ENCODE data around the gene PATJ. TPM values are rescaled to one million over a fixed set of nuclear protein-coding genes. Genes with fewer than 3 reads are reported as not detected.
"Not testable (repeated sequence)": the region's sequence is repeated elsewhere in the genome, so short reads cannot be mapped to it uniquely, and the experiment has no call there.

PATJ gene
- total and polyA plus RNA-seq, 8 donors, result 14.8 to 45.4 (median 27.9) TPM

- intact Hi-C loops (cut with DNase I), result loop anchor here in 2 of 3 donors (2.0 to 10.0 kb wide), 2 partner anchors 228 to 230 kb away; no protein-coding TSS in a partner anchor
- Histone ChIP-seq H3K27me3 (no peaks in the 10 kb centered on the region), H3K9me3 (no peaks in the 10 kb centered on the region), H3K36me3 (no peaks in the 10 kb centered on the region), H3K4me3 (no peak overlapping the region), H3K4me1 (no peaks in the 10 kb centered on the region), H3K27ac (no peak overlapping the region)
- WGBS, 2 donors, result 88 to 93% methylated on average over 14 of the region's 14 CpGs
- FAIRE-seq, result no peak
- no peak for DNase-seq
- no peak for ATAC-seq
- TF ChIP-seq CTCF (IDR thresholded peaks at IDR 0.05), result no peak
Observed at GRCh38 chr1:62176597-62177312, 434.5 kb downstream of the PATJ start.

GRCh38 chr1:62177621-62178020 is 435.3 kb downstream of the PATJ start:
- no peaks in the 10 kb centered on the region for H3K4me1 ChIP-seq
- no peak for FAIRE-seq
- no peak for DNase-seq
- H3K27me3 ChIP-seq, result no peaks in the 10 kb centered on the region
- WGBS, 2 donors, result 66 to 85% methylated on average over 1 of the region's 1 CpG
- intact Hi-C loops (cut with DNase I), result loop anchor here in 2 of 3 donors (2.0 to 10.0 kb wide), 2 partner anchors 227 to 229 kb away; no protein-coding TSS in a partner anchor
- no peak for TF ChIP-seq CTCF (IDR thresholded peaks at IDR 0.05)
- no peaks in the 10 kb centered on the region for H3K9me3 ChIP-seq
- no peak overlapping the region for H3K4me3 ChIP-seq
- no peak for ATAC-seq
- no peaks in the 10 kb centered on the region for H3K36me3 ChIP-seq
- H3K27ac ChIP-seq, result no peak overlapping the region

GRCh38 chr1:62178372-62178771 is 436.1 kb downstream of the PATJ start:
- Histone ChIP-seq H3K4me3 (no peak overlapping the region), H3K9me3 (no peaks in the 10 kb centered on the region), H3K27ac (no peak overlapping the region), H3K4me1 (no peaks in the 10 kb centered on the region), H3K36me3 (no peaks in the 10 kb centered on the region), H3K27me3 (no peaks in the 10 kb centered on the region)
- ATAC-seq (no peak), FAIRE-seq (no peak), DNase-seq (no peak)
- WGBS, 2 donors, result 94 to 97% methylated on average over 7 of the region's 7 CpGs
- TF ChIP-seq CTCF (IDR thresholded peaks at IDR 0.05), result no peak
- intact Hi-C loops (cut with DNase I), result loop anchor here in 1 of 3 donors (10.0 kb wide), 1 partner anchor 226 kb away; no protein-coding TSS in a partner anchor

GRCh38 chr1:62180054-62180453 is 437.8 kb downstream of the PATJ start:
- intact Hi-C loops (cut with DNase I); H3K4me3 ChIP-seq; ATAC-seq; H3K36me3 ChIP-seq; FAIRE-seq; H3K4me1 ChIP-seq; DNase-seq; H3K9me3 ChIP-seq; H3K27ac ChIP-seq; H3K27me3 ChIP-seq: not testable (repeated sequence)
- WGBS, 2 donors, result 79 to 87% methylated on average over 4 of the region's 4 CpGs

GRCh38 chr1:62180639-62181038 is 438.4 kb downstream of the PATJ start:
- intact Hi-C loops (cut with DNase I), result no loop called here
- no peak for FAIRE-seq
- Histone ChIP-seq H3K27me3 (no peaks in the 10 kb centered on the region), H3K9me3 (no peaks in the 10 kb centered on the region), H3K36me3 (no peaks in the 10 kb centered on the region), H3K4me1 (no peaks in the 10 kb centered on the region), H3K4me3 (no peak overlapping the region), H3K27ac (no peak overlapping the region)
- TF ChIP-seq CTCF (IDR thresholded peaks at IDR 0.05), result no peak
- no peak for DNase-seq
- no peak for ATAC-seq
- 42 to 44% methylated on average over 6 of the region's 6 CpGs for WGBS, 2 donors
